Brain microvascular endothelial cell (primary cell): ENCODE measurements around the gene PSEN1.
"Not testable (repeated sequence)": the region's sequence is repeated elsewhere in the genome, so short reads cannot be mapped to it uniquely, and the experiment has no call there.

Source experiments
- DNase-seq: peaks from one replicate; pipeline ENCODE4 v3.0.0-alpha.2; 2020
- H3K27ac ChIP-seq: fragments of 250-450 bp; sonication (Bioruptor Pico); 2 replicates; pipeline ENCODE4 v1.5.1; 2020; ENCODE audit warnings: mild to moderate bottlenecking, moderate library complexity
- H3K27me3 ChIP-seq: fragments of 250-450 bp; sonication (Bioruptor Pico); replicated peaks from 2 replicates; pipeline ENCODE4 v1.5.1; 2020; ENCODE audit warnings: mild to moderate bottlenecking
- H3K36me3 ChIP-seq: fragments of 250-450 bp; sonication (Bioruptor Pico); replicated peaks from 2 replicates; pipeline ENCODE4 v1.5.1; 2020; ENCODE audit warnings: mild to moderate bottlenecking
- H3K4me3 ChIP-seq: 2 replicates; pipeline ENCODE4 v1.5.1; 2011; ENCODE audit warnings: low read depth, mild to moderate bottlenecking, control low read depth, low read length, moderate library complexity
- CTCF ChIP-seq: IDR thresholded peaks from 2 replicates; pipeline ENCODE4 v1.5.1; 2011; ENCODE audit warnings: low read depth, mild to moderate bottlenecking, moderate library complexity, low read length, control low read depth, inconsistent platforms; ENCODE audit errors: missing control alignments
- in situ Hi-C: cut with HindIII; loops from 2 replicates; pipeline ENCODE4 v1.10.0; 2017; ENCODE audit warnings: low sequenced_read_pairs, low pct_ligation_motif_present

The PSEN1 gene

GRCh38 chr14:73167727-73168126 lies 31.4 kb downstream of the PSEN1 start:
- DNase-seq = no peak
- no peak overlapping the region for H3K27ac ChIP-seq
- in situ Hi-C loops = no loop called here
- H3K4me3 ChIP-seq = no peak overlapping the region
- peaks cover 32% of the 10 kb centered on the region for H3K36me3 ChIP-seq
- no peaks in the 10 kb centered on the region for H3K27me3 ChIP-seq
- no peak for TF ChIP-seq CTCF

- in situ Hi-C loops = no loop called here
- no peak for DNase-seq
- no peaks in the 10 kb centered on the region for H3K27me3 ChIP-seq
- H3K27ac ChIP-seq = no peak overlapping the region
- H3K36me3 ChIP-seq = peaks cover 34% of the 10 kb centered on the region
- no peak overlapping the region for H3K4me3 ChIP-seq
- TF ChIP-seq CTCF = no peak
These were observed 32.0 kb downstream of the PSEN1 start for GRCh38 chr14:73168274-73168673.

- DNase-seq = no peak
- H3K4me3 ChIP-seq = no peak overlapping the region
- peaks cover 34% of the 10 kb centered on the region for H3K36me3 ChIP-seq
- no peak for TF ChIP-seq CTCF
- H3K27me3 ChIP-seq = no peaks in the 10 kb centered on the region
- H3K27ac ChIP-seq = no peak overlapping the region
- in situ Hi-C loops = no loop called here
These were observed 32.4 kb downstream of the PSEN1 start for GRCh38 chr14:73168691-73169090.

- peaks cover 44% of the 10 kb centered on the region for H3K36me3 ChIP-seq
- H3K27me3 ChIP-seq, DNase-seq, in situ Hi-C loops, H3K4me3 ChIP-seq, H3K27ac ChIP-seq: not testable (repeated sequence)
These were observed 33.5 kb downstream of the PSEN1 start for GRCh38 chr14:73169855-73170254.

- H3K4me3 ChIP-seq = no peak overlapping the region
- in situ Hi-C loops = no loop called here
- H3K27me3 ChIP-seq = no peaks in the 10 kb centered on the region
- H3K36me3 ChIP-seq = peaks cover 47% of the 10 kb centered on the region
- DNase-seq = no peak
- no peak overlapping the region for H3K27ac ChIP-seq
- no peak for TF ChIP-seq CTCF
These were observed 34.4 kb downstream of the PSEN1 start for GRCh38 chr14:73170686-73171085.

GRCh38 chr14:73172500-73172899 lies 36.2 kb downstream of the PSEN1 start:
- Histone ChIP-seq H3K27me3 (no peaks in the 10 kb centered on the region), H3K27ac (no peak overlapping the region), H3K4me3 (no peak overlapping the region), H3K36me3 (peaks cover 47% of the 10 kb centered on the region)
- in situ Hi-C loops = no loop called here
- no peak for DNase-seq
- no peak for TF ChIP-seq CTCF
